GM19099 (cell line): ENCODE data around the gene PRKCA.

Experiments
- POLR2A ChIP-seq: IDR thresholded peaks from 3 replicates; pipeline ENCODE4 v1.6.1; 2011; ENCODE audit warnings: low read depth; ENCODE audit not compliant: insufficient read length; ENCODE audit errors: extremely low read depth

The PRKCA gene

GRCh38 chr17:66301864-66302741 lies at the start of gene PRKCA:
PRKCA (plus strand) TSS chr17:66302613.
- no peak for TF ChIP-seq POLR2A

- no peak for TF ChIP-seq POLR2A
Observed at GRCh38 chr17:66255112-66255511, 47.3 kb upstream of the PRKCA start.

- TF ChIP-seq POLR2A, result no peak
Observed at GRCh38 chr17:66255527-66255971, 46.9 kb upstream of the PRKCA start.

GRCh38 chr17:66260275-66260674 lies 42.1 kb upstream of the PRKCA start:
- TF ChIP-seq POLR2A, result no peak

GRCh38 chr17:66260688-66261087 lies 41.7 kb upstream of the PRKCA start:
- TF ChIP-seq POLR2A, result no peak

- TF ChIP-seq POLR2A, result no peak
Observed at GRCh38 chr17:66262767-66263166, 39.6 kb upstream of the PRKCA start.

- TF ChIP-seq POLR2A, result no peak
Observed at GRCh38 chr17:66264696-66265095, 37.7 kb upstream of the PRKCA start.

DNA sequence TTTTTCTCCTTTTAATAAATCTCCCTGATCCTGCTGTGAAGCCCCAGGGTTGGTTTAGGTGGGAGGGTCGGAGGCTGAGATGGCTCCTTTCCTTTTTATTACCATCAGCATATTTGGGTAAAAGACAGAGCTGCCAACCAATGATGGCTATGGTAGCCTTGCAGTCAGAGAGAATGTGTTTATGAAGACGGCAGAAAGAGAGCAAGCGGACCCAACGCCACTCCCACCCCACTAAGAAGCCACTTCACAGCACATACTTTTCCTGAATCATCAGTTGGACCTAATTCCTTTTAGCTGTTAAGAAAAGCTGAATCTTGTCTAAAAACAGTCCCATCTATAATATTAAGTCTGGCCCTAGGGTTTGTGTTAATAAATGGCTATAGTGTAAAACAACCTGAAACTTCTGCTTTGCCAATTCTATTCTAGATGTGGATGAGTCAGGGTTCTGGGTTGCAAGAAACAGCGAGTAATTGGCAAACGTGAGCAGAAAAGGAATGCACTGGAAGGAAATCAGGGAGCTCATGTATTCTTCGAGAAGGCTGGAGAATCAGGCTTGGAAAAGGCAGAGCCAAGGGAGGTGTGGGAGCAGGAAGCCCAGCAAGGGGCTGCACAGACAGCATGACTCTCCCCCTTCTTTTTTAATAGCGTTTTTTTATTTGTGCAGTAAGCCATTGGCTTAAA lies 34.0 kb upstream of the PRKCA start:
- no peak for TF ChIP-seq POLR2A

DNA sequence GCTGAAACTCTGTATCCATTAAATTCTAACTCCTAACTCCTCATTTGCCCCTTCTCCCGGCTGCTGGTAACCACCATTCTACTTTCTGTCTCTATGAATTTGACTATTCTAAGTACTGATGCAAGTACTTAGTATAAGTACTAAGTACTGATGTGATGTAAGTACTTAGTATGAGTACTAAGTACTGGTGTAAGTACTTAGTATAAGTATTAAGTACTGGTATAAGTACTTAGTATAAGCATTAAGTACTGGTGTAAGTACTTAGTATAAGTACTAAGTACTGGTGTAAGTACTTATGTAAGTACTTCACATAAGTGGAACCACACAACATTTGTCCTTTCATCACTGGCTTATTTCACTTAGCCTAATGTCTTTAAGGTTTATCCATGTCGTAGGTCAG lies 32.3 kb upstream of the PRKCA start:
- TF ChIP-seq POLR2A, result no peak

GRCh38 chr17:66271512-66271911 lies 30.9 kb upstream of the PRKCA start:
- TF ChIP-seq POLR2A, result no peak

DNA sequence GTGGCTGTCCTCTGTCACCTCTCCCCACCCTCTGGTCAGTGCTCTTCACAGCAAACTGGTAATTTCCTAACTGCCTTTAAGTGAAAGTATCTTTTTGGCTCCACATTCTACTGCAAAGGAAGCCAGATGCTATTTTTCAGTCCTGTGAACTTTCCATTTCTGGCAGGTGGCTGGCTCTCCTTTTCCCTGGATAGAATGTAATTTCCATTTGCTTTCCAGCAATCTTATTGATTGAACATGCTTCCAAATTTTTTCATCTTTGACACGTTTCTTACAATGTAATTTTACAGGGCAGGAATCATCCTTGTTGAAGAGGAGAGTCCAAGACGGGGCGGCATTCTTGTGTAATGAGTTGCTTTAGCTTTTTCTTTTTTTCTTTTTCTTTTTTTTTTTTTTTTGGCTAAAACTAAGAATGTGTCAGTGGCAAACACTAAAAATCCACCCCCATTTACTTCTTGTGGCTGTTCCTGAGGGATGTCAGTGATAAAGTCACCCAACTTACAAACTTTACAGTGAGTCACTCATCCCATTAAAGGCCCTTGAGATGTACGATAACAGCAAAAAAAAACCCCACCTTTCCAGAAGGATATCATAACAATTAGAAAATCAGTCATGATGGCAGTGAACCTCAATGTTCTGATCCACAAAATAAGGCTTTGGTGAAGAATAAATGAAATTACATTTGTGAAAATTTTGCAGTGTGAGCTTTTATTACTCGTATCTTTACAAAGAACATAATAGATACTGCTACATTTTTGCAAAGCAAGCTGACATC lies 29.4 kb upstream of the PRKCA start:
- TF ChIP-seq POLR2A, result no peak

- TF ChIP-seq POLR2A, result no peak
Observed at GRCh38 chr17:66273586-66273848, 28.9 kb upstream of the PRKCA start.

GRCh38 chr17:66275651-66276050 lies 26.8 kb upstream of the PRKCA start:
- no peak for TF ChIP-seq POLR2A

- no peak for TF ChIP-seq POLR2A
Observed at GRCh38 chr17:66276328-66276937, 26.0 kb upstream of the PRKCA start.

- no peak for TF ChIP-seq POLR2A
Observed at GRCh38 chr17:66277191-66277590, 25.2 kb upstream of the PRKCA start.
